K562 (cell line): ENCODE measurements around the gene PES1. TPM values are rescaled to one million over a fixed set of nuclear protein-coding genes. Genes with fewer than 3 reads are reported as not detected.
A peak's percentile ranks its signal among the peaks of the same experiment; 100 is the strongest.

Experiments
- ATAC-seq: fragments of 200-7000 bp; cut with Tn5 transposase; 3 replicates; pipeline ENCODE4 v1.9.1; 2020; ENCODE audit warnings: moderate library complexity
- BruUV-seq: library from RNA; stranded (reverse); fragments of 400-500 nt; replicated peaks from 2 replicates; lab custom pipeline; 2021; lab: Mats Ljungman, UMichigan
- CTCF ChIA-PET: fragments of 300-600 bp; formaldehyde crosslinking; extraction: SDS; loops from one replicate; lab custom pipeline; 2021; ENCODE audit warnings: low intra/inter-chr PET ratio; lab: Yijun Ruan, JAX
- POLR2A ChIA-PET: fragments of 300-600, 350-650 bp; sonication (Branson Sonifier 250); formaldehyde crosslinking; extraction: SDS; loops from one replicate; lab custom pipeline; 2021; ENCODE audit warnings: antibody characterized with exemption, inconsistent platforms; lab: Yijun Ruan, JAX
- DNase-seq, 4 experiments: peaks; one replicate each; pipeline versions ENCODE4 v3.0.0 to v3.0.0-alpha.2; 2011 to 2018; ENCODE audit warnings: low spot score in 3 of 4, mixed read lengths in 3 of 4; ENCODE audit errors: extremely low read depth in 1 of 4
- FAIRE-seq: peaks from 2 replicates; lab custom pipeline; 2011; peaks lifted over from hg19 to GRCh38; lab: Jason Lieb, UNC
- H2AFZ ChIP-seq: 2 replicates; pipeline ENCODE4 v1.6.0; 2011; ENCODE audit warnings: low read depth, low read length, control low read depth, inconsistent platforms
- H3K27ac ChIP-seq: fragments of 200-600 bp; 3 replicates; pipeline ENCODE4 v1.8.0; 2011; ENCODE audit warnings: low read depth, mild to moderate bottlenecking, control low read depth, inconsistent platforms, low read length, moderate library complexity, mixed read lengths; ENCODE audit errors: extremely low read depth
- H3K27me3 ChIP-seq, 2 experiments: fragments of 300-600 bp in 1 of 2; 2 replicates in 1 of 2; 3 replicates in 1 of 2; pipeline versions ENCODE4 v1.6.0 to v1.8.0; 2011; ENCODE audit warnings: inconsistent platforms in 2 of 2, low read length in 2 of 2, mild to moderate bottlenecking in 1 of 2, mixed read lengths in 1 of 2, moderate library complexity in 1 of 2; ENCODE audit not compliant: control insufficient read depth in 2 of 2, insufficient read depth in 2 of 2
- H3K36me3 ChIP-seq: fragments of 300-600 bp; 3 replicates; pipeline ENCODE4 v1.8.0; 2011; ENCODE audit warnings: mild to moderate bottlenecking, low read length, inconsistent platforms; ENCODE audit not compliant: control insufficient read depth, insufficient read depth
- H3K4me1 ChIP-seq, 2 experiments: fragments of 200-600 bp in 1 of 2; replicated peaks in 1 of 2; 2 replicates in 1 of 2; 3 replicates in 1 of 2; pipeline versions ENCODE4 v1.5.1 to v1.8.0; 2011; ENCODE audit warnings: inconsistent platforms in 2 of 2, low read length in 2 of 2, mild to moderate bottlenecking in 1 of 2, mixed read lengths in 1 of 2, moderate library complexity in 1 of 2; ENCODE audit not compliant: control insufficient read depth in 2 of 2, insufficient read depth in 2 of 2
- H3K4me2 ChIP-seq: 2 replicates; pipeline ENCODE4 v1.6.1; 2011; ENCODE audit warnings: low read length, control low read depth, inconsistent platforms, mixed read lengths; ENCODE audit not compliant: insufficient read depth
- H3K4me3 ChIP-seq: fragments of 200-600 bp; sonication (generic), shearing (Covaris generic); 2 replicates; pipeline ENCODE4 v1.5.1; 2016; ENCODE audit warnings: control low read depth, inconsistent platforms
- H3K79me2 ChIP-seq: fragments of 200-600 bp; 3 replicates; pipeline ENCODE4 v1.8.0; 2011; ENCODE audit warnings: low read length, inconsistent platforms; ENCODE audit not compliant: control insufficient read depth, insufficient read depth
- H3K9ac ChIP-seq, 2 experiments: 2 replicates each; pipeline versions ENCODE4 v1.6.0 to v1.6.1; 2011; ENCODE audit warnings: low read depth in 2 of 2, low read length in 2 of 2, control low read depth in 1 of 2, inconsistent platforms in 1 of 2, mild to moderate bottlenecking in 1 of 2, mixed read lengths in 1 of 2; ENCODE audit not compliant: insufficient read depth in 1 of 2
- H3K9me1 ChIP-seq: one replicate; pipeline ENCODE4 v1.6.0; 2011; ENCODE audit warnings: inconsistent platforms, mild to moderate bottlenecking, low read length, moderate library complexity; ENCODE audit not compliant: control insufficient read depth, insufficient read depth
- H3K9me3 ChIP-seq: replicated peaks from 2 replicates; pipeline ENCODE4 v1.5.1; 2011; ENCODE audit warnings: low read depth, low read length, inconsistent platforms; ENCODE audit not compliant: control insufficient read depth, insufficient read depth
- H4K20me1 ChIP-seq: replicated peaks from 2 replicates; pipeline ENCODE4 v1.6.1; 2011; ENCODE audit warnings: low read length, inconsistent platforms, mixed read lengths; ENCODE audit not compliant: control insufficient read depth, insufficient read depth
- ATF6 ChIP-seq: sonication (generic); formaldehyde crosslinking; IDR thresholded peaks from 2 replicates; pipeline ENCODE4 v1.4.0; 2020; ENCODE audit warnings: mild to moderate bottlenecking, missing genetic modification reagents
- BACH1 ChIP-seq: fragments of 200-800 bp; sonication (Bioruptor generic); IDR thresholded peaks from 2 replicates; pipeline ENCODE4 v1.6.1; 2016; ENCODE audit warnings: missing genetic modification characterization, missing compliant biosample characterization
- DLX4 ChIP-seq: fragments of 250-450 bp; sonication (Bioruptor Pico); IDR thresholded peaks from 2 replicates; pipeline ENCODE4 v1.6.1; 2021; ENCODE audit warnings: mild to moderate bottlenecking
- EZH2 ChIP-seq: IDR thresholded peaks from 2 replicates; pipeline ENCODE4 v1.6.1; 2012; ENCODE audit warnings: low read depth, mild to moderate bottlenecking, inconsistent platforms, low read length, borderline replicate concordance
- FOS ChIP-seq: IDR thresholded peaks from 3 replicates; pipeline ENCODE4 v1.6.1; 2011; ENCODE audit not compliant: insufficient read length; ENCODE audit errors: extremely low read depth
- HIVEP1 ChIP-seq: fragments of 250-450 bp; sonication (Bioruptor Pico); IDR thresholded peaks from 2 replicates; pipeline ENCODE4 v1.4.0; 2020; ENCODE audit warnings: mild to moderate bottlenecking
- HNRNPK ChIP-seq: fragments of 200-400 bp; formaldehyde crosslinking; IDR thresholded peaks from one replicate; pipeline ENCODE4 v1.6.1; 2018; ENCODE audit warnings: mild to moderate bottlenecking, low read depth, low read length; ENCODE audit not compliant: poor library complexity, severe bottlenecking
- NBN ChIP-seq: fragments of 450-650 bp; IDR thresholded peaks from 2 replicates; pipeline ENCODE4 v1.6.1; 2016; ENCODE audit warnings: low read depth, mild to moderate bottlenecking
- OTX1 ChIP-seq: fragments of 450-650 bp; formaldehyde crosslinking; IDR thresholded peaks from 2 replicates; pipeline ENCODE4 v1.4.0; 2022; ENCODE audit warnings: mild to moderate bottlenecking
- PHB2 ChIP-seq: fragments of 450-650 bp; IDR thresholded peaks from 2 replicates; pipeline ENCODE4 v1.6.1; 2017; ENCODE audit warnings: low read depth
- PRDM10 ChIP-seq: fragments of 450-650 bp; IDR thresholded peaks from 2 replicates; pipeline ENCODE4 v1.6.1; 2018; ENCODE audit not compliant: partially characterized antibody
- RBM14 ChIP-seq: fragments of 200-400 bp; formaldehyde crosslinking; IDR thresholded peaks from 2 replicates; pipeline ENCODE4 v1.6.1; 2018; ENCODE audit warnings: low read depth, mild to moderate bottlenecking, low read length, moderate library complexity, borderline replicate concordance; ENCODE audit not compliant: insufficient read depth
- SIN3B ChIP-seq: fragments of 450-650 bp; IDR thresholded peaks from 2 replicates; pipeline ENCODE4 v1.6.1; 2017; ENCODE audit warnings: low read depth, mild to moderate bottlenecking, moderate library complexity
- SMARCE1 ChIP-seq: fragments of 450-650 bp; IDR thresholded peaks from 2 replicates; pipeline ENCODE4 v1.7.1; 2016; ENCODE audit warnings: mild to moderate bottlenecking
- TRIM24 ChIP-seq, 2 experiments: fragments of 450-650 bp; IDR thresholded peaks; 2 replicates each; pipeline ENCODE4 v1.6.1; 2016
- ZNF3 ChIP-seq: fragments of 250-450 bp; sonication (Bioruptor Pico); IDR thresholded peaks from 2 replicates; pipeline ENCODE4 v1.5.0; 2021; ENCODE audit warnings: mild to moderate bottlenecking, moderate library complexity
- ZNF398 ChIP-seq: fragments of 250-450 bp; sonication (Bioruptor Pico); IDR thresholded peaks from 2 replicates; pipeline ENCODE4 v1.8.0; 2021; ENCODE audit warnings: moderate library complexity, mild to moderate bottlenecking, inconsistent platforms
- WGBS: fragments of 100-300 bp; shearing (Covaris generic); methylation state at CpG from one replicate; pipeline ENCODE4 v1.1.6; 2016; ENCODE audit warnings: low coverage, mixed read lengths; ENCODE audit not compliant: insufficient coverage; ENCODE audit errors: missing lambda C conversion rate; 5-methylcytosine and 5-hydroxymethylcytosine counted together
- in situ Hi-C: fragments of 300-500 bp; cut with MboI; formaldehyde crosslinking; loops from 4 replicates; pipeline ENCODE4 v1.15.0; 2018; ENCODE audit warnings: inconsistent platforms, mixed read lengths
- intact Hi-C: fragments of 100-400 bp; cut with micrococcal nuclease; formaldehyde crosslinking; loops from 2 replicates; pipeline ENCODE4 v1.14.2; 2022
- polyA plus RNA-seq, 8 experiments: library from polyadenylated mRNA; depleted of rRNA in 4 of 8; stranded (reverse) in 5 of 8; unstranded in 3 of 8; fragments of >200 nt; fragmentation: Nextera tagmentation in 2 of 8; fragmentation: Illumina TruSeq in 1 of 8; extraction: Ambion mirVana in 2 of 8; extraction: Trizol in 1 of 8; gene quantifications; 2 replicates each; pipeline versions ENCODE4 v1.2.1 to v1.2.3, GENCODE V29; 2011 to 2014; ENCODE audit warnings: inconsistent platforms in 1 of 8, missing spikeins in 1 of 8
- total RNA-seq, 7 experiments: library from RNA; depleted of rRNA in 6 of 7; stranded (reverse); fragments of >200 nt in 6 of 7; fragmentation: Illumina TruSeq in 2 of 7; extraction: Trizol in 2 of 7; gene quantifications; 2 replicates each; pipeline versions ENCODE4 v1.2.1 to v1.2.3, GENCODE V29; 2011 to 2021; ENCODE audit warnings: low replicate concordance in 1 of 7

Gene PES1
- total and polyA plus RNA-seq, 9 of the 15 experiments (the other 6 are each of a cell fraction or from before 2014, with no cell fraction given) = 6.5 to 158 (median 94.3) TPM

GRCh38 chr22:30546616-30547015, 45.1 kb downstream of the PES1 start, which contains the start of gene SEC14L6:
TSS of gene SEC14L6 (minus strand) at chr22:30546741. CDS start at chr22:30546682, 59 bp downstream.
- ChIA-PET POLR2A (no interaction called here), CTCF (no interaction called here)
- H3K79me2 ChIP-seq = no peaks in the 10 kb centered on the region
- H3K4me1 ChIP-seq = peaks cover 6 to 15% of the 10 kb centered on the region in 2 experiments; a peak in 4 of 5 replicates
- peak within 1 kb of the TSS; percentile 45 for H2AFZ ChIP-seq
- no peak within 1 kb of the TSS for H3K27ac ChIP-seq
- H4K20me1 ChIP-seq = no peaks in the 10 kb centered on the region
- intact Hi-C loops = no loop called here
- WGBS = 91% methylated on average over 5 of the region's 7 CpGs
- no peaks in the 10 kb centered on the region for H3K36me3 ChIP-seq
- no peak within 1 kb of the TSS for H3K4me3 ChIP-seq
- H3K9ac ChIP-seq = no peak within 1 kb of the TSS; a peak in 1 of 4 replicates
- DNase-seq (no peak), FAIRE-seq (no peak), ATAC-seq (no peak)
- in situ Hi-C loops = no loop called here
- no peaks in the 10 kb centered on the region for H3K9me1 ChIP-seq
- H3K9me3 ChIP-seq = no peaks in the 10 kb centered on the region
- no peaks in the 10 kb centered on the region for H3K27me3 ChIP-seq
- BruUV-seq = no TSS peak
- no peak within 1 kb of the TSS for H3K4me2 ChIP-seq
- TF ChIP-seq OTX1 (no peak), NBN (no peak), SMARCE1 (no peak), ZNF398 (CRISPR knock-in tag) (no peak), PHB2 (no peak), EZH2 (no peak), TRIM24 (IDR thresholded peaks at IDR 0.05) (no peak), PRDM10 (no peak), RBM14 (no peak), HNRNPK (no peak), HIVEP1 (no peak), BACH1 (no peak), ATF6 (no peak), SIN3B (no peak), FOS (no peak), DLX4 (CRISPR knock-in tag) (no peak), ZNF3 (CRISPR knock-in tag) (no peak)
